Motor neuron (in vitro differentiated cells): Measurements from ENCODE around the gene PEX14. TPM values are rescaled to one million over a fixed set of nuclear protein-coding genes. Genes with fewer than 3 reads are reported as not detected.
A peak's percentile ranks its signal among the peaks of the same experiment; 100 is the strongest.

Experiments used
- ATAC-seq, 8 experiments: fragments of 200-7000 bp; cut with Tn5 transposase; replicated peaks in 6 of 8; 2 replicates each; pipeline ENCODE4 v1.8.0; 2021; ENCODE audit warnings: mild to moderate bottlenecking in 8 of 8, moderate library complexity in 8 of 8
- H3K27ac ChIP-seq, 2 donors: fragments of 250-450 bp; sonication (Bioruptor Pico); 2 replicates each; pipeline ENCODE4 v1.9.0; 2021; ENCODE audit warnings: antibody characterized with exemption in 2 of 2, mild to moderate bottlenecking in 2 of 2, moderate library complexity in 1 of 2
- H3K4me1 ChIP-seq, 2 donors: fragments of 250-450 bp; sonication (Bioruptor Pico); replicated peaks in 1 of 2; 2 replicates each; pipeline ENCODE4 v1.6.1; 2021; ENCODE audit warnings: antibody characterized with exemption in 2 of 2, mild to moderate bottlenecking in 2 of 2, moderate library complexity in 1 of 2
- H3K4me3 ChIP-seq, 5 donors: fragments of 250-450 bp; sonication (Bioruptor Pico); 2 replicates each; pipeline ENCODE4 v1.9.0; 2021; ENCODE audit warnings: antibody characterized with exemption in 5 of 5, mild to moderate bottlenecking in 5 of 5, moderate library complexity in 4 of 5
- WGBS, 10 experiments: fragments of 450-650 bp; shearing (Covaris generic); methylation state at CpG; one replicate each; pipeline ENCODE4 v1.0.0; 2022; 5-methylcytosine and 5-hydroxymethylcytosine counted together
- in situ Hi-C, 9 experiments: fragments of 400-800 bp; cut with MboI; loops; one replicate each; pipeline ENCODE4 v1.15.0; 2021; ENCODE audit warnings: low sequenced_read_pairs in 9 of 9, low pct_unique_long_range_greater_than_20kb in 2 of 9; ENCODE audit not compliant: unreplicated experiment in 9 of 9
- total RNA-seq, 8 experiments: library from RNA; unstranded; fragments of 300-600 nt; gene quantifications; 2 replicates each; pipeline versions ENCODE4 v1.2.3 to v1.2.4, GENCODE V29; 2022

Gene PEX14
- total RNA-seq, 8 experiments from 2014 or later, result 16.9 to 31.1 (median 23.4) TPM

GRCh38 chr1:10532362-10532761, 57.6 kb downstream of the PEX14 start:
- Histone ChIP-seq H3K4me1 (peaks cover 43 to 74% of the 10 kb centered on the region in 2 donors), H3K4me3 (no peak overlapping the region), H3K27ac (no peak overlapping the region)
- no peak for ATAC-seq
- in situ Hi-C loops, result no loop called here
- 59 to 100% (median 73%) methylated on average over 4 to 8 of the region's 8 CpGs; no CpG with 5 or more reads in 3 of the 10 experiments for WGBS, 10 experiments

GRCh38 chr1:10534519-10534918, 59.8 kb downstream of the PEX14 start:
- WGBS, 10 experiments, result 84 to 100% (median 94%) methylated on average over 1 to 7 of the region's 7 CpGs
- no peak overlapping the region for H3K27ac ChIP-seq
- peaks cover 33 to 72% of the 10 kb centered on the region in 2 donors for H3K4me1 ChIP-seq
- H3K4me3 ChIP-seq, result no peak overlapping the region
- in situ Hi-C loops, result no loop called here
- no peak for ATAC-seq

- Histone ChIP-seq H3K4me1 (peaks cover 38 to 71% of the 10 kb centered on the region in 2 donors), H3K27ac (no peak overlapping the region), H3K4me3 (no peak overlapping the region)
- WGBS, 10 experiments, result 71 to 100% (median 87%) methylated on average over 3 to 11 of the region's 14 CpGs; no CpG with 5 or more reads in 1 of the 10 experiments
- in situ Hi-C loops, result no loop called here
- ATAC-seq, result no peak
Measured at GRCh38 chr1:10536133-10536770, 61.5 kb downstream of the PEX14 start.

- 76 to 100% (median 87%) methylated on average over 3 to 14 of the region's 15 CpGs; no CpG with 5 or more reads in 1 of the 10 experiments for WGBS, 10 experiments
- in situ Hi-C loops, result no loop called here
- ATAC-seq, result peak in 2 of 8 experiments; percentile 24 to 36
- Histone ChIP-seq H3K27ac (no peak overlapping the region), H3K4me1 (peaks cover 33 to 65% of the 10 kb centered on the region in 2 donors), H3K4me3 (no peak overlapping the region)
Measured at GRCh38 chr1:10537082-10537766, 62.5 kb downstream of the PEX14 start.

- WGBS, 10 experiments, result 80 to 100% (median 90%) methylated on average over 3 to 12 of the region's 13 CpGs
- no peak overlapping the region for H3K4me3 ChIP-seq
- no peak for ATAC-seq
- H3K27ac ChIP-seq, result no peak overlapping the region
- peaks cover 25 to 50% of the 10 kb centered on the region in 2 donors for H3K4me1 ChIP-seq
- in situ Hi-C loops, result no loop called here
Measured at GRCh38 chr1:10538646-10539355, 64.1 kb downstream of the PEX14 start.

GRCh38 chr1:10539411-10540043, 64.8 kb downstream of the PEX14 start:
- H3K27ac ChIP-seq, result no peak overlapping the region
- 44 to 100% (median 90%) methylated on average over 1 to 4 of the region's 4 CpGs; no CpG with 5 or more reads in 1 of the 10 experiments for WGBS, 10 experiments

GRCh38 chr1:10540277-10541005, 65.7 kb downstream of the PEX14 start:
- peaks cover 25 to 41% of the 10 kb centered on the region in 2 donors for H3K4me1 ChIP-seq
- ATAC-seq, result peak in 3 of 8 experiments; percentile 8 to 68 (median 29)
- H3K4me3 ChIP-seq, result no peak overlapping the region
- in situ Hi-C loops, result no loop called here
- no peak overlapping the region for H3K27ac ChIP-seq
- 50 to 100% (median 67%) methylated on average over 3 to 9 of the region's 9 CpGs for WGBS, 10 experiments

More at GRCh38 chr1:10539411-10540043, 64.8 kb downstream of the PEX14 start:
- ATAC-seq, result no peak
- H3K4me3 ChIP-seq, result no peak overlapping the region
- peaks cover 25 to 42% of the 10 kb centered on the region in 2 donors for H3K4me1 ChIP-seq
- in situ Hi-C loops, result no loop called here

GRCh38 chr1:10541286-10541685, 66.5 kb downstream of the PEX14 start:
- in situ Hi-C loops, result no loop called here
- WGBS, 10 experiments, result 89 to 100% (median 93%) methylated on average over 1 to 15 of the region's 17 CpGs; no CpG with 5 or more reads in 4 of the 10 experiments
- peaks cover 25 to 41% of the 10 kb centered on the region in 2 donors for H3K4me1 ChIP-seq
- H3K4me3 ChIP-seq, result no peak overlapping the region
- peak in 1 of 8 experiments; percentile 13 for ATAC-seq
- no peak overlapping the region for H3K27ac ChIP-seq

GRCh38 chr1:10544239-10544638, 69.5 kb downstream of the PEX14 start:
- Histone ChIP-seq H3K27ac (no peak overlapping the region), H3K4me1 (peaks cover 20 to 22% of the 10 kb centered on the region in 2 donors), H3K4me3 (no peak overlapping the region)
- in situ Hi-C loops, result no loop called here
- ATAC-seq, result no peak
- 13 to 100% (median 65%) methylated on average over 1 to 2 of the region's 2 CpGs; no CpG with 5 or more reads in 1 of the 10 experiments for WGBS, 10 experiments

GRCh38 chr1:10546896-10547295, 72.1 kb downstream of the PEX14 start:
- Histone ChIP-seq H3K4me1 (peaks cover 0 to under 1% of the 10 kb centered on the region in 2 donors), H3K4me3 (no peak overlapping the region), H3K27ac (no peak overlapping the region)
- ATAC-seq, result no peak
- 17 to 67% (median 52%) methylated on average over 1 of the region's 1 CpG; no CpG with 5 or more reads in 6 of the 10 experiments for WGBS, 10 experiments
- in situ Hi-C loops, result no loop called here

GRCh38 chr1:10549904-10550664, 75.3 kb downstream of the PEX14 start:
- WGBS, 10 experiments, result 0 to 100% (median 67%) methylated on average over 1 to 2 of the region's 2 CpGs; no CpG with 5 or more reads in 1 of the 10 experiments
- in situ Hi-C loops, result no loop called here
- H3K4me3 ChIP-seq, result no peak overlapping the region
- peak in 3 of 8 experiments; percentile 87 to 99 (median 99) for ATAC-seq
- no peak overlapping the region for H3K27ac ChIP-seq
- H3K4me1 ChIP-seq, result peaks cover 13 to 15% of the 10 kb centered on the region in 2 donors
